ENCODE data around the gene C16orf89.

DNA sequence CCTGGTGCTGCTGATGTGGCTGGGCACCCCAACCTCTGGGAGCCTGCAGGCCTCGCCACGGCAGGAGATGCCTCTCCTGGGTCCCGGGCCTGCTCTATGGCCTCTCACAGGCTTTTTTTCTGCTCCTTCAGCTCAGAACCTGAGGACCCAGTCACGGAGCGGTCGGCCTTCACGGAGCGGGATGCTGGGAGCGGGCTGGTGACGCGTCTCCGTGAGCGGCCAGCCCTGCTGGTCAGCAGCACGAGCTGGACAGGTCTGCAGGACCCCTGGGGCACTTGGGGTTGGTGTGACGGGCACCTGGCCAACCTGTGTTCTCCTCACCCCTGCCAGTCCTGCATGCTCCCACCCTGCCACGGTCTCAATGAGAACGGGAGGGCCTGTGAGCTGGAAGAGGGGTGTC, 12.9 kb upstream of the C16orf89 start:
- TF ChIP-seq, protein P1, sequence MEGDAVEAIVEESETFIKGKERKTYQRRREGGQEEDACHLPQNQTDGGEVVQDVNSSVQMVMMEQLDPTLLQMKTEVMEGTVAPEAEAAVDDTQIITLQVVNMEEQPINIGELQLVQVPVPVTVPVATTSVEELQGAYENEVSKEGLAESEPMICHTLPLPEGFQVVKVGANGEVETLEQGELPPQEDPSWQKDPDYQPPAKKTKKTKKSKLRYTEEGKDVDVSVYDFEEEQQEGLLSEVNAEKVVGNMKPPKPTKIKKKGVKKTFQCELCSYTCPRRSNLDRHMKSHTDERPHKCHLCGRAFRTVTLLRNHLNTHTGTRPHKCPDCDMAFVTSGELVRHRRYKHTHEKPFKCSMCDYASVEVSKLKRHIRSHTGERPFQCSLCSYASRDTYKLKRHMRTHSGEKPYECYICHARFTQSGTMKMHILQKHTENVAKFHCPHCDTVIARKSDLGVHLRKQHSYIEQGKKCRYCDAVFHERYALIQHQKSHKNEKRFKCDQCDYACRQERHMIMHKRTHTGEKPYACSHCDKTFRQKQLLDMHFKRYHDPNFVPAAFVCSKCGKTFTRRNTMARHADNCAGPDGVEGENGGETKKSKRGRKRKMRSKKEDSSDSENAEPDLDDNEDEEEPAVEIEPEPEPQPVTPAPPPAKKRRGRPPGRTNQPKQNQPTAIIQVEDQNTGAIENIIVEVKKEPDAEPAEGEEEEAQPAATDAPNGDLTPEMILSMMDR (conservative IDR thresholded peaks at IDR 0.05; ENCODE audit: low read depth in 2 of 2), result no peak
- TF ChIP-seq POLR2AphosphoS5 (IDR thresholded peaks at IDR 0.05; ENCODE audit: low read depth) (no peak), EZH2 (IDR thresholded peaks at IDR 0.05; ENCODE audit: low read depth, unreplicated experiment) (no peak), EZH2phosphoT487 (IDR thresholded peaks at IDR 0.05; ENCODE audit: unreplicated experiment) (no peak), CREB1 (CRISPR knock-in tag; IDR thresholded peaks at IDR 0.05; ENCODE audit: low read depth) (no peak), ZNF331 (CRISPR knock-in tag; IDR thresholded peaks at IDR 0.05; ENCODE audit: low read depth) (no peak), ZNF114 (CRISPR knock-in tag; IDR thresholded peaks at IDR 0.05) (no peak), JUNB (IDR thresholded peaks at IDR 0.05; ENCODE audit: unreplicated experiment) (no peak), NANOG (IDR thresholded peaks at IDR 0.05; ENCODE audit: borderline replicate concordance) (no peak)
- TF ChIP-seq, protein P2, sequence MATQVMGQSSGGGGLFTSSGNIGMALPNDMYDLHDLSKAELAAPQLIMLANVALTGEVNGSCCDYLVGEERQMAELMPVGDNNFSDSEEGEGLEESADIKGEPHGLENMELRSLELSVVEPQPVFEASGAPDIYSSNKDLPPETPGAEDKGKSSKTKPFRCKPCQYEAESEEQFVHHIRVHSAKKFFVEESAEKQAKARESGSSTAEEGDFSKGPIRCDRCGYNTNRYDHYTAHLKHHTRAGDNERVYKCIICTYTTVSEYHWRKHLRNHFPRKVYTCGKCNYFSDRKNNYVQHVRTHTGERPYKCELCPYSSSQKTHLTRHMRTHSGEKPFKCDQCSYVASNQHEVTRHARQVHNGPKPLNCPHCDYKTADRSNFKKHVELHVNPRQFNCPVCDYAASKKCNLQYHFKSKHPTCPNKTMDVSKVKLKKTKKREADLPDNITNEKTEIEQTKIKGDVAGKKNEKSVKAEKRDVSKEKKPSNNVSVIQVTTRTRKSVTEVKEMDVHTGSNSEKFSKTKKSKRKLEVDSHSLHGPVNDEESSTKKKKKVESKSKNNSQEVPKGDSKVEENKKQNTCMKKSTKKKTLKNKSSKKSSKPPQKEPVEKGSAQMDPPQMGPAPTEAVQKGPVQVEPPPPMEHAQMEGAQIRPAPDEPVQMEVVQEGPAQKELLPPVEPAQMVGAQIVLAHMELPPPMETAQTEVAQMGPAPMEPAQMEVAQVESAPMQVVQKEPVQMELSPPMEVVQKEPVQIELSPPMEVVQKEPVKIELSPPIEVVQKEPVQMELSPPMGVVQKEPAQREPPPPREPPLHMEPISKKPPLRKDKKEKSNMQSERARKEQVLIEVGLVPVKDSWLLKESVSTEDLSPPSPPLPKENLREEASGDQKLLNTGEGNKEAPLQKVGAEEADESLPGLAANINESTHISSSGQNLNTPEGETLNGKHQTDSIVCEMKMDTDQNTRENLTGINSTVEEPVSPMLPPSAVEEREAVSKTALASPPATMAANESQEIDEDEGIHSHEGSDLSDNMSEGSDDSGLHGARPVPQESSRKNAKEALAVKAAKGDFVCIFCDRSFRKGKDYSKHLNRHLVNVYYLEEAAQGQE (IDR thresholded peaks at IDR 0.05; ENCODE audit: unreplicated experiment), result no peak
- TF ChIP-seq, protein P3, sequence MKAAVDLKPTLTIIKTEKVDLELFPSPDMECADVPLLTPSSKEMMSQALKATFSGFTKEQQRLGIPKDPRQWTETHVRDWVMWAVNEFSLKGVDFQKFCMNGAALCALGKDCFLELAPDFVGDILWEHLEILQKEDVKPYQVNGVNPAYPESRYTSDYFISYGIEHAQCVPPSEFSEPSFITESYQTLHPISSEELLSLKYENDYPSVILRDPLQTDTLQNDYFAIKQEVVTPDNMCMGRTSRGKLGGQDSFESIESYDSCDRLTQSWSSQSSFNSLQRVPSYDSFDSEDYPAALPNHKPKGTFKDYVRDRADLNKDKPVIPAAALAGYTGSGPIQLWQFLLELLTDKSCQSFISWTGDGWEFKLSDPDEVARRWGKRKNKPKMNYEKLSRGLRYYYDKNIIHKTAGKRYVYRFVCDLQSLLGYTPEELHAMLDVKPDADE (IDR thresholded peaks at IDR 0.05), result no peak
